GM18870 (cell line): ENCODE measurements around the gene OAT.
"Not testable (repeated sequence)": the region's sequence is repeated elsewhere in the genome, so short reads cannot be mapped to it uniquely, and the experiment has no call there.

Source experiments
- ATAC-seq: cut with Tn5 transposase; IDR thresholded peaks from one replicate; pipeline ENCODE4 v1.9.1; 2021; ENCODE audit warnings: moderate library complexity; ENCODE audit not compliant: unreplicated experiment

The OAT gene

GRCh38 chr10:124447751-124448466, 29.2 kb upstream of the OAT start:
- ATAC-seq, result no peak

GRCh38 chr10:124446830-124447750, 28.4 kb upstream of the OAT start:
- ATAC-seq, result no peak

GRCh38 chr10:124441694-124442093, 23.0 kb upstream of the OAT start:
- not testable (repeated sequence) for ATAC-seq

GRCh38 chr10:124436191-124436638, 17.5 kb upstream of the OAT start:
- ATAC-seq, result peak; percentile 71

- not testable (repeated sequence) for ATAC-seq
Observed at GRCh38 chr10:124435683-124436082, 17.0 kb upstream of the OAT start.

- ATAC-seq, result no peak
Observed at GRCh38 chr10:124433461-124433860, 14.7 kb upstream of the OAT start.

- ATAC-seq, result no peak
Observed at GRCh38 chr10:124430077-124430476, 11.4 kb upstream of the OAT start.

- ATAC-seq, result no peak
Observed at GRCh38 chr10:124429576-124429975, 10.9 kb upstream of the OAT start.

- ATAC-seq, result no peak
Observed at GRCh38 chr10:124428207-124428777, 9.6 kb upstream of the OAT start.

GRCh38 chr10:124425227-124425962, 6.7 kb upstream of the OAT start:
- no peak for ATAC-seq

- ATAC-seq, result no peak
Observed at GRCh38 chr10:124423813-124424212, 5.1 kb upstream of the OAT start.

GRCh38 chr10:124422742-124423141, 4.0 kb upstream of the OAT start:
- no peak for ATAC-seq

GRCh38 chr10:124420254-124420653, 1.5 kb upstream of the OAT start:
- ATAC-seq, result no peak

GRCh38 chr10:124419635-124420034, 912 bp upstream of the OAT start:
- ATAC-seq, result no peak

- ATAC-seq, result peak; percentile 11
Observed at GRCh38 chr10:124417895-124418725, 613 bp downstream of the OAT start.

GRCh38 chr10:124416733-124417132, 2.0 kb downstream of the OAT start:
- ATAC-seq, result no peak

GRCh38 chr10:124415210-124415609, 3.5 kb downstream of the OAT start:
- ATAC-seq, result no peak

- ATAC-seq, result no peak
Observed at GRCh38 chr10:124414076-124414475, 4.6 kb downstream of the OAT start.

- no peak for ATAC-seq
Observed at GRCh38 chr10:124409696-124410095, 9.0 kb downstream of the OAT start.

GRCh38 chr10:124408357-124408756, 10.4 kb downstream of the OAT start:
- no peak for ATAC-seq
